Uterine smooth muscle cell (primary cell): ENCODE measurements around the gene LINC00632. TPM values are rescaled to one million over a fixed set of nuclear protein-coding genes. Genes with fewer than 3 reads are reported as not detected.

Experiments used
- total RNA-seq: library from RNA; depleted of rRNA; stranded (reverse); fragments of >200 nt; gene quantifications from 2 replicates; pipeline ENCODE4 v1.2.3, GENCODE V29; 2014

The LINC00632 gene
- 9.7 and 9.8 TPM in 2 replicates for total RNA-seq

GRCh38 chrX:140709421-140709846, at the start of gene LINC00632:
Gene LINC00632, plus strand, starts transcription at chrX:140709759.

Other genes starting within 250 kb of the LINC00632 start
- not detected in 2 replicates for gene SOX3, start 204.7 kb upstream of the LINC00632 start, total RNA-seq